ENCODE results near the gene TIMM29. TPM values are rescaled to one million over a fixed set of nuclear protein-coding genes. Genes with fewer than 3 reads are reported as not detected.

TIMM29 gene
- total RNA-seq, 4 donors from 2014 or later = 28.0 to 39.5 (median 34.1) TPM

DNA sequence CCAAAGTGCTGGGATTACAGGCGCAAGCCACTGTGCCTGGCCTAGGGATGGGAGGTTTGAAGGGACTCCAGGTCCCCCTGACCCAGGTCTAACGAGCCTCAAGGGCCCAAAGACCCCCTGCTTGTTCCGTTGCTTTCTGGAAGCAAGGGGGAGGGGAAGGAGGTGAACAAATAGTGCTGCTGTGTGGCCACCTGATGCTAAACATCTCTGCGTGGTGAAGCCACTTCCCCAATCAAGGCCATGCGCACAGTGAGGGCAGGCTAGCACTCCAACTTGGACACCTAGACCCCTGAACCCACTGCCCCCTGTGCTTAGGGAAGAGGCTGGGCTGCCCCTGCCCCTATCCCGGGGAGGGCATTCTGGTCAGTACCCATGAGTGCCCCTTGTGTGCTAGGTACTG is 33.2 kb upstream of the TIMM29 start:
- Histone ChIP-seq H3K4me3 (no peak overlapping the region), H3K9me3 (no peaks in the 10 kb centered on the region), H3K27me3 (no peaks in the 10 kb centered on the region), H3K4me1 (peaks cover 0 to 52% (median 0%) of the 10 kb centered on the region in 4 donors), H3K27ac (no peak overlapping the region), H3K36me3 (no peaks in the 10 kb centered on the region)
- DNase-seq = no peak
- TF ChIP-seq, protein P1, sequence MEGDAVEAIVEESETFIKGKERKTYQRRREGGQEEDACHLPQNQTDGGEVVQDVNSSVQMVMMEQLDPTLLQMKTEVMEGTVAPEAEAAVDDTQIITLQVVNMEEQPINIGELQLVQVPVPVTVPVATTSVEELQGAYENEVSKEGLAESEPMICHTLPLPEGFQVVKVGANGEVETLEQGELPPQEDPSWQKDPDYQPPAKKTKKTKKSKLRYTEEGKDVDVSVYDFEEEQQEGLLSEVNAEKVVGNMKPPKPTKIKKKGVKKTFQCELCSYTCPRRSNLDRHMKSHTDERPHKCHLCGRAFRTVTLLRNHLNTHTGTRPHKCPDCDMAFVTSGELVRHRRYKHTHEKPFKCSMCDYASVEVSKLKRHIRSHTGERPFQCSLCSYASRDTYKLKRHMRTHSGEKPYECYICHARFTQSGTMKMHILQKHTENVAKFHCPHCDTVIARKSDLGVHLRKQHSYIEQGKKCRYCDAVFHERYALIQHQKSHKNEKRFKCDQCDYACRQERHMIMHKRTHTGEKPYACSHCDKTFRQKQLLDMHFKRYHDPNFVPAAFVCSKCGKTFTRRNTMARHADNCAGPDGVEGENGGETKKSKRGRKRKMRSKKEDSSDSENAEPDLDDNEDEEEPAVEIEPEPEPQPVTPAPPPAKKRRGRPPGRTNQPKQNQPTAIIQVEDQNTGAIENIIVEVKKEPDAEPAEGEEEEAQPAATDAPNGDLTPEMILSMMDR (IDR thresholded peaks at IDR 0.05) = no peak
- TF ChIP-seq POLR2A (IDR thresholded peaks at IDR 0.05) = no peak

DNA sequence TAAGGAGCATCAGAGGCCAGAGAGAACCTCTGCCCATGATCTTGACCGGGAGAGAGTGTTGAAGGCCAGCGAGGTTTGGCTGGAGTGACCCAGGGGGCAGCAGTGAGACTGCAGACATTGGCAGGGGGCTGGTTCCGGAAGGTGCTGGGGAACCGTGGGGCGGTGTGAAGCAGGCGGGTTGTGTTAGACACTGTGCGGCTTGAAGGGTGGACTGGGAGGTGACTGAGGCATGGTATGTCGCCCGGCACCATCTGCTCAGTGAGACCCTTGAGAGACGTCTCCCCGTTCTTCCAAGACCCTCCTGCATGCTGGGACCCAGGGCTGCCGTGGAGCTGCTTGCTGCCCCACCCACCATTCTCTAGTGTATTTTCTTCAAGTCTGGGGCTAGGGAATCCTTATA is 32.7 kb upstream of the TIMM29 start:
- TF ChIP-seq, protein P1 (IDR thresholded peaks at IDR 0.05) = no peak
- no peak for TF ChIP-seq POLR2A (IDR thresholded peaks at IDR 0.05)
- Histone ChIP-seq H3K36me3 (no peaks in the 10 kb centered on the region), H3K27me3 (no peaks in the 10 kb centered on the region), H3K9me3 (no peaks in the 10 kb centered on the region), H3K4me3 (no peak overlapping the region), H3K4me1 (peaks cover 0 to 50% (median 0%) of the 10 kb centered on the region in 4 donors), H3K27ac (no peak overlapping the region)
- DNase-seq = no peak

DNA sequence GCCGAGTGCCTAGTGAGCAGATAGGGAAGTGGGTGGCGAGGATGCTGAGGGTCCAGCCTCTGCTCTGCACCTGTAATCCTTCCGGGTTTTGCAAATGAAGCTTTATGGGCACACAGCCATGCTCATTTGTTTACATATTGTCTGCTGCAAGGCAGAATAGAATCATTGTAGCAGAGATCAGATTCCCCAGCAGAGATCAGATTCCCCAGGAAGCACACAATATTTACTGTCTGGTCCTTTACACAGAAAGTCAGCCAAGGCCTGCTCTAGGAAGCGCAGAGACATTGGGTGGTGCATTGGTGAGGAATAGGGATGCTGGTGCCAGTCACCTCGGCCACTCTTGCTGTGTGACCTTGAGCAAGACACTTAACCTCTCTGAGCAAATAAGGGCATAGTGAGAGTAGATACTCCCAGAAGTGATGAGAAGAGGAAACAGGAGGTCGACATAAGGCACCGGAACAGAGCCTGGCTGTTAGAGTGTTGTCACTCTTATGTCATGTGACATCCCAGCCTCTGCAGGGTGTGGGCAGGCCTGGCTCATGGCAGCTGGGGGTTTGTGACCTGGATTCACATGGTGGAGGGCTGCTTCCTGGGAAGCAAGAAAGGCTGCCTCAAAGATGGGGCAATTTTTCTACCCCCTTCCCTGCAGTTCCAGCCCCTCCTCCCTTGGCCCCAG is 31.6 kb upstream of the TIMM29 start:
- Histone ChIP-seq H3K27ac (peak overlapping the region in 2 of 4 donors; percentile 11 to 30), H3K4me3 (no peak overlapping the region), H3K4me1 (peaks cover 0 to 39% (median 0%) of the 10 kb centered on the region in 4 donors), H3K9me3 (no peaks in the 10 kb centered on the region), H3K27me3 (no peaks in the 10 kb centered on the region), H3K36me3 (no peaks in the 10 kb centered on the region)
- no peak for DNase-seq
- TF ChIP-seq POLR2A (IDR thresholded peaks at IDR 0.05) = no peak
- TF ChIP-seq, protein P1 (IDR thresholded peaks at IDR 0.05) = no peak

DNA sequence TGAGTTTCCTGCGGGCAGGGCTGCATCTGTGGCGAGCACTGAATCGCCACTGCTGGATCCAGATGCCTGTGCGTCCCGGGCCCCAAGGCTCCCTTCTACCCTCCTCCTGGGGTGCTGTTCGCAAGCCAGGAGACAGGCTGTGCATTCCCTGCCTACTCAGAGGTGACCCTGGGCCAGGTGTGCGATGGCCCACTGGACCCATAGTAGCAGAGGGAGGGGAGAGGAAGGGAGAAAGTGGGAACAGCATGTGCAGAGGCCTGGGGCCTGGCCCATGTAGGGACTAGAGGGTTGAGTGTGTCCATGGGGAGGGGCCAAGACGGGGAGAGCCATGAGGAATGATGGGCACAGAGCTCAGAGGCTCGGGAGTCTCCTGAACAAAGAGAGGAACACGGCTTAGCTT is 30.0 kb upstream of the TIMM29 start:
- H3K27me3 ChIP-seq = no peaks in the 10 kb centered on the region
- H3K9me3 ChIP-seq = no peaks in the 10 kb centered on the region
- no peaks in the 10 kb centered on the region for H3K36me3 ChIP-seq
- peak overlapping the region in 2 of 4 donors; percentile 59 to 62 for H3K27ac ChIP-seq
- H3K4me3 ChIP-seq = no peak overlapping the region
- peaks cover 0 to 31% (median 0%) of the 10 kb centered on the region in 4 donors for H3K4me1 ChIP-seq
- DNase-seq = no peak
- no peak for TF ChIP-seq POLR2A (IDR thresholded peaks at IDR 0.05)
- TF ChIP-seq, protein P1 (IDR thresholded peaks at IDR 0.05) = no peak

DNA sequence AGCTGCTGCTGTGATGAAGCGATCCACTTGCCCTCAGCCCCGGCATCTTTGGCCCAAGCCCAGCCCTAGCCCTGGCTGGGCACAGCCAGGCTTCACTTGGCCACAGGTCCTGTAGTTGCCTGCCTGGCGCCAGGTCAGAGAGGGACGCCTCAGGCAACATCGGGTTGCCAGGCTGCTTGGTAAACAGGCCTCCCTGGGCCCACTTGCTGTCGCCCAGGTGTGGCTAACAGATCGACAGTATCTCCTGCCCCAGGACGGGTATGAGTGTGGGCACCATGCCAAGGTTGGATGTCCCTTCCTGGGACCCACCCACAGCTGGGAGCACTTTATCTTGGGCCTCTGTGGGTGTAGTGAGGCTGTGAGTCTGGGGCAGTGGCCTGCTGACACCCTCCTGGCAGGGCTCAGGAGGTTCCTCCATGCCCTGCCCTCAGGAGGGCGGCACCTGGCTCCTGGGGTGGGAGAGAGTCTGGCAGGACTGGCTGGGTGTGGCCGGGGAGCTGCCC is 29.4 kb upstream of the TIMM29 start:
- TF ChIP-seq, protein P1 (IDR thresholded peaks at IDR 0.05) = peak in 1 of 6 experiments; percentile 13
- peak in 1 of 2 donors; percentile 16 for TF ChIP-seq POLR2A (IDR thresholded peaks at IDR 0.05)

More for the DNA sequence above, 29.4 kb upstream of the TIMM29 start:
- Histone ChIP-seq H3K9me3 (no peaks in the 10 kb centered on the region), H3K4me1 (peaks cover 0 to 31% (median 0%) of the 10 kb centered on the region in 4 donors), H3K4me3 (peak overlapping the region in 1 of 4 donors; percentile 12), H3K36me3 (no peaks in the 10 kb centered on the region), H3K27ac (peak overlapping the region in 2 of 4 donors; percentile 62 to 77), H3K27me3 (no peaks in the 10 kb centered on the region)
- DNase-seq = peak in 2 of 3 donors; percentile 87
